GM18861 (cell line): ENCODE data around the gene SPTSSB.

Experiments
- ATAC-seq: cut with Tn5 transposase; IDR thresholded peaks from one replicate; pipeline ENCODE4 v1.9.1; 2021; ENCODE audit not compliant: unreplicated experiment

The SPTSSB gene, protein sequence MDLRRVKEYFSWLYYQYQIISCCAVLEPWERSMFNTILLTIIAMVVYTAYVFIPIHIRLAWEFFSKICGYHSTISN

DNA sequence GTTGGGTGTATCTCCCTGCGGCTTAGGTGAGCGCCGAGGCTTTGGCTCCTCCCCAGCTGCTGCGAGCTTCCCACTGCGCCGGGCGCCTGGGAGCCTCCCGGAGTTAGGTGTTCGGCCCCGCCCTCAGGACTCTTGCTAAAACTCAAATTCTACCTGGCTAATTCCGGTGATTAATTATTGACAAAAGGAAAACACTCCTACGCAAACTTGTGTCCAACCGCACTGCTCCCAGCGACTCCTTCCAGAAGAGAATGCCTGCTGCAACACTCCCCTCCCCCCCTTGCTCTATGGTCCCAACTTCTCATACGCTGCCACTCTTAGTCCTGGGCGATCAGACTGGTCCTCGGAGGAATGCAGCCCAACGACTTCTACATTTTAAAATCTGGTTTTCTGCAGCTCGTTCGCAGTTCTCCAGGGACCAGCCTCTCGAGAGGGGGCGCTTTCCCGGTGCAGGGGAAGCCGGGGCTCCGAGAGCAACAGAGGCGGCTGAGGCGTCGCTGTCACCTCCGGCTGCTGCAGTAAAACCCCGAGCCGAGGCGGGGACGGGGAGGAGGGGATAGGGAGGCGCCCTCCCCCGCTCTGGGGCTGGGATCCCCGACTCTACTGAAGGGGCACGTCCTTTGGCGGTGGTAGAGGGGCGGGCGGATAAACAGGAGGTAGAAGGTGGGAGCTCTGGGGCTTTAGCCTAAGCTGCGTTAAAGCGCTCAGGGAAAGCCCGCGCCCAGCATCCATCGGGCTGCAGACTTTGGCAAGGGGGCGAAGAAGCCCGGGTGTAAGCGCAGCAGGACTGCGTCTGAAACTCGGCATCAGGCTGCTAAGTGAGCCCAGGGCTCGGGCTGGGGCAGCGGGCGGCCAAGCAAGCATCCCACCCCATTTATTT, at the start of gene SPTSSB:
Gene SPTSSB (minus strand): TSS at position 77 of the 880 bp plus-strand sequence. CDS start 25,194 bp downstream, outside the sequence.
- peak; percentile 23 for ATAC-seq

DNA sequence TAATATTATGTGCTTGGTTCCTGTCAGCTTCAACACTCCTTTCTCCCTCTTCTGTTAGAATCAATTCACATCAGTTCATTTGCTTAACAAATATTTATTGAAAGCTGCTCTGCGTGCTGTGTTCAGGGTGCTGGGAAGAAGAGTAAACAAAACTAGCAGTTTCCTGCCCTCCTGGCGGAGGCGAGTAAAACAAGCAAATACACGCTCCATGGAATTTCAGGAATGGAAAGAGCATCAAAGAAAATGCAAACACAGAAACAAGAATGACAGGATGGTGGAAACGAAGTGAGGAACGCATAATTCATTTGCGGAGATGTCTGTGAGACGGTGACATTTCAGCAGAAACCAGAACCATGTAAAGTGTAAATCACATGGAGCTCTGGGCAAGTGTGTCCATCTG, 49.4 kb upstream of the SPTSSB start:
- no peak for ATAC-seq

DNA sequence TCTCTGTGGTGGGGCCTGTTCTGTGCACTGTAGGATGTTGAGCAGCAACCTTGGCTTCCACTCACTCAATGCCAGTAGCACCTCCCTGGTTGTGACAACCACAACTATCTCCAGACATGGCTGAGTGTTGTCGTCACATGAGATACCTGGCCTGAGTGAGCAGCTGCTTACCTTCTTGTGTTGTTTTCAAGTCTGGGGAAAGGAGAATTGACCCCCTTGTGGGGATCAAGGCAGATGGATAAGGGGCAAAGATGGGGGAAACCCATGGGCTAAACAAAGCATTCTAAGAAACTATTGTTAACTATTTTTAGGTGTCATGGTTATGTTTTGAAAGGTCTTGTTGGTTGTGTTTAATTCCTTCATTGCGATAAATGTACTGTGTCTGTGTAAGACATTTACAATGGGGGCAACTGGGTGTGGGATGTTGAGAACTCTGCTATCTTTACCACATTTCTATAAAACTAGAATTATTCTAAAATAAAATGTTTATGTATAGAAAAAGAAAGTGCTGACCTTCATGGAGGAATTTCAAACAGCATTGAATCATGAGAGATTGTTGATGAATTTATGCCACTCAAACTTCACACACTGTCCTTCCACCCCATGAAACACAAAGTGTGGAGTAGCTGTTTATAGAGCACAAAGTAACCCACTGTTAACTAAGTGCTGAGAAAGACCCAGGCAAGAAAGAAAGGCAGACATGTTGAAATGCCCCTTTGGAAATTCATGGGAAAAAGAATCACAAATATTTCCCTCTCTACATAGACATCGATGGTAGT, 48.4 kb upstream of the SPTSSB start:
- no peak for ATAC-seq

DNA sequence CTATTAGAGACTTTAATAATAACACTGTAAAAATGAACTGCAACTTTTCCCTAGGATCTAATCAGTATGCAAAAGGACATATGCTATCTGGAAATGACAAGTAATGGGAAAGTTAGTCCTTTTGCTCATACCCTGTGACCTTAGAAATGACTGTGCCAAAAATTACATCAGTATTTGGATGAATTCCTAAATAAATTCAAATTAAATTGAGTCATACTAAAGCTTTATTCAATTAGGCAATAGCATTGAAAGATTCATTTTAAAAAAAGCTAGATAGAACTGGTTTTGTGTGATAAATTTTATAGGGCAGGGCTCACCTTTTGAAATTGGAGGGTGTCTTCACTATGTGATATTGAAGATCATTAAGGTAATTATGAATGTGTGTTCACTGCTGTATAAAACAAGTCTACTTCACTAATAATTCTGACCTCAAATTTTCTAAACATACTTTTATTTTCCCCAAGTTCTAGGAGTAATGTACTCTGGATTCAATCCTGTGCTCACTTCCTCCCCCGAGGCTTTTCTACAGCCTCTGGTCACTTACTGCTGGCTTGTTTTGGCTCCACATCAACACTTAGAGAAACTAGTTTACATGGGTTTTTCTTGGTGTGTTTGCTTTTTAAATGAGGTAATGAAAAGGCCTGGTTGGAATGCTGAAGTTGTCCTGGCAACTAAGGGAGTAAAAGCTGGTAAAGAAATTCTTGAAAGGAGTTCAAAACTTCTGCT, 44.4 kb upstream of the SPTSSB start:
- ATAC-seq = no peak

DNA sequence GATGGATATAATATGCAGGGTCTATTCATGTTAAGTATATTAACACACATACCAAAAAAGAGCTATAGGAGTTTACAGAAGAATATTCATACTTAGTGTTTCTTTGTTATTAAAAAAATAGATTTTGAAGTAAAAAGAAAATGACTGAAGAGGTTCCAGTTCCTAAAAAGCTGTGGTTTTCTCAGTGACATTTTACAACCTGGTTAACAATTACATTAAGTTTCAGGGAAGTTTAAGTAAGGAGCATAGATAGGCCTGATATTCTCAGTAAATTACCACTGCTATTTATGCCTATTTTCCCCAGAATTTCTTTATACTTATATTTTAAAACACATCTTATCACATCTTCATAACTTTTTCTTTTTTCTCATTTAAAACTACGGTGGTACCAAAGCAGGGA, 43.6 kb upstream of the SPTSSB start:
- ATAC-seq = peak; percentile 45

DNA sequence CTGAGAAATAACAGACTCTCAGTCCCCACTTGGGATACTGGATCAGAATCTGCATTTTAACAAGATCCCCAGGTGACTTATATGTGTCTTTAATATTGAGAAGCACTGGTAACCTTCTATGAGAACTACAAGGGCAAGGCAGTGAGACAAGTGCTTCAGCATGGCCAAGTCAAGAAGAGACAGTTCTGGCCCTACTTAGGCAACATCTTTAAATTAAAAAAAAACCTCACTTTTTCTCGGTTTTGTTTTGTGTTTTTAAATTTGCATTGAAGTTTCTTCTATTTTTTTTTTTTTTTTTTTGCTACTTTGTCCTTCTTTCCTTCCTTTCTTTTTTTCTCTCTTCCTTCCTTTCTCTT, 42.5 kb upstream of the SPTSSB start:
- no peak for ATAC-seq

DNA sequence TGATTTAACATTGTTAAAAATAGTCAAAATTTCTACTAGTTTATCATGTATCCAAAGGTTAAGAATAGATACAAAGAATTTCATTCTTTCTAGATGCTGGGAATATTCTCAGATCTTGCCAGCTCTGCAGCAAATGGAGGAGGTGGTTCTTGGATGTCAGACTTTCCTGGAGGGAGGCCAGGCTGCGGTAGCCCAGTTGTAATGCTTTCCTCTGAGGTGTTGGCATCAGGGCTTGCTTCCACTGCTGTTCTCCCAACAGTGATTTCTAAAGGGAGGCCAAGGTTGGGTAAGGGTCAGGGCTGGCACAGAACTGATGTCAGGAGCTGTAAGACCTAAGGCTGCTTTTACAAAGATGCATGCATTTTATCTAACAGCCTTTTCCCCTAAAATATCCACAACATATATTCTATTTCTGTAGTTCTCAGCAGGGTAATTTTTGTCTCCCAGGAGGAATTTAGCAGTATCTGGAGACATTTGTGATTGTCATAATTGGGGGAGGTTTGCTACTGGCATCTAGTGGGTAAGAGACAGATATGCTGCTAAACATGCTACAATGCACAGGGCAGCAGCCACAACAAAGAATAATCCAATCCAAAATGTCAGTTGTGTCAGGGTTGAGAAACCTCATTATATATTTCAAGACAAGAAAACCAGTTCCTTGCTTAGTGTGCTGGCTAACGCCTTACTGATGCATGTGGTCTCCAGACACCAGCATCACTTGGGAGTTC, 42.0 kb upstream of the SPTSSB start:
- ATAC-seq = no peak

DNA sequence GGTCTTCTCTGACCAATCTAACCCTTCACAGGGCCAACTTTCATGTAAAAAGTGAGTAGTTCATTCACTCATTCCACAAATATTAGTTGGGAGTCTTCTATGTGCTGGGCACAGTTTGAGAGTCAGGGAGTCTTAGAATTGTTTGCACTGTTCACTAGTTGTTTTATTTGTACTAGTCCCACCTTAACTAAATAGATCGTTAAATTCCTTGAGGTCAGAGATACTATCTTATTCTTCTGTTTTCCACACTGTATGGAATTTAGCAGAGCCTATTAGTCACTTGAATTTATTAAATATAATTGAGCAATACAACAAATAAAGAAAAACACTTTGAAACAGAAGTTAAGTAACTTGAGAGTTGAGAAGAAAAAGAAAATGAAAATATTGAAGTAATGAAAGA, 40.8 kb upstream of the SPTSSB start:
- ATAC-seq = no peak

DNA sequence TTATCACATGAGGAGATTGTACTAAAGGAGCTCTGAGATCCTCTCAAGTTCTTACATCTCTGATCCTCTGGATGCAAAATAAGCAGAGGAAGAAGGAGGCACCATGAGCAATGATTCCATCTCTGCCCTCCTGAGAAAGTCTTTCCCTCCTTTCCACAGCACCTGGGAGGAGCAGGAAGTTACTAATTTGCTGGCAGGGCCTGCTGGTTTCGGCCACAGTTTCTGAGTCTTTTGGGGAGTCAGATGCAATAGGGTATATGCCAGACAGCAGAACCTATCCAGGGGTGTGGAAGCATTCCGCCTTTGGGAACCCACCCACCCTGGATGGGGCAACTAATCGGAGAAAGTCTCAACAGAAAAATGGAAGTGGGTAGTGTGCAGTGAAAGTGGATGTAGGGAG, 38.5 kb upstream of the SPTSSB start:
- ATAC-seq = no peak

DNA sequence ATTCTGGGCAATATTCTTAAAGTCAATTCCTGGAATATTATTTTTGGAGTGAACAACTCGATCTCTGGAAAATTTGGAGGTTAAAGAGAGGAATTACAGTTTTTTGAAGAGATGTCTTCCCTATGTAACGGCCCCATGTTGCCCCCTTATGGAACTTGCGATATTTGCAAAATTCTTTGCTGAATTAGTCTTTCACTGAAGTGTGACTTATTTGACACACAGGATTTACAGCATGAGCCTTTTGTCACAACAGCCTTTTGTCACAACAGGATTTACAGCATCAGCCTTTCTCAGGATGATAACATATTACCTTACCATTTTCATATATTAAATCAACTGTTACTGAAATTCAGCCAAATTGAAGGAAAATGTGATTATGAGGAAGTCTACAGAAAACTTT, 37.8 kb upstream of the SPTSSB start:
- peak; percentile 54 for ATAC-seq

DNA sequence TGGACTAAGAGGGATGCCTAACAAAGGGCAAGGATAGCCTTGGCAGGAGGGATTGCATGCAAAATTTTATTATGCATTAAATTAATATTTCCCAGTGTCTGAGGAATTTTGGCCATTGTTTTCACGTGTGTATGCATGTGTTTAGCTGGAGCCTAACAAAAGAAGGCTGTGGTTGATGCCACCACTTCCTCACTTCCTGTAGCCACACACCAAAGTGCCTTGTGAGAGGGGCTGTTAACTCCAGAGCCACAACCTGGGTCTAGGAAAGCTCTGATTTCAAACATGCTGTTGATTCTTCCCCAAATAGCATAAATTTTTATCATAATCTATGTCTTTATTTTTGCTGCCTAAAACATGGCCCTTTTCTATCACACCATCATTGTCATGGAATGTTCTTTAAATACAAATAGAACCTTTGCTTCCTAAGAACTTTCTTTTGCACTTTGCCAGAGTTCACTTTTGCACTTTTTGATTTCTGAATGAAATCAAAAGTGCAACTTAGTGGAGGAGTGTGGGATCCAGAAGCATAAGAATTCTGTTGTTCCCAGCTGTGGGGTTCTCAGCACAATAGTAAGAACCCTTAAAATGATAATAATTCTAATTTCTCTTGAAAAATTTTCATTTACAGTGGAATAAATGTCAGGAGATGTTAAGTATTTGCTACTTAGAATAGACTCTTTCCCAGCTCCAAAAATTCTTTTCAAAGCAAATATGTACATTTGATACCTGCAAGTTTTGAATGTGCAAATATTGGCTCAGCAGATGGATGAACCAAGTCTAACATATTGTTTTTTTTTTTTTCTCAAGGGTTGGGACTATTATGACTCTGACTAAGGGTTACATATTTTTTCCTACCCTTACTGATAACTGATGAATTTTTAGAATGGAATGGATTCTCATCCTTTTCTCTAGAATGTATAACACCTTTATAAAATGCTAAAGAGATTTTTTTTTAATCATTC, 35.6 kb upstream of the SPTSSB start:
- no peak for ATAC-seq

DNA sequence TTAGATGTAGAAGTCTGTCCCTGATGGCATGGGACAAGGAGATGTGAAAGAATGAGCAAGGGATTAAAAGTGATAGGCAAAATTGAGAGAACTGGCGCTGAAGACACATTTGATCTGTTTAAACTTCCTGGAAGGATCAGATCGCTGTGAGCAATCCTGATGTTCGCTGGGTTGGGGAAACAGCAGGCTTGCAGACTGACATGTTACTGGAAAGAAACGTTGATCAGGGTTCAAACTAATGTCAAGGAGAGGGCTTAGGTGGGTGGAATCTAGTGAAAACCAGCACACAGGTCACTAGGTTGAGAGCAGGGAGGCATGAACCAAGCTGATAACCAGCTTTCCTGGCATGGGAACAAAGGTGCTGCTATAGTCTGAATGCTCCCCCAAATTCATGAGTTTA, 34.5 kb upstream of the SPTSSB start:
- ATAC-seq = no peak

DNA sequence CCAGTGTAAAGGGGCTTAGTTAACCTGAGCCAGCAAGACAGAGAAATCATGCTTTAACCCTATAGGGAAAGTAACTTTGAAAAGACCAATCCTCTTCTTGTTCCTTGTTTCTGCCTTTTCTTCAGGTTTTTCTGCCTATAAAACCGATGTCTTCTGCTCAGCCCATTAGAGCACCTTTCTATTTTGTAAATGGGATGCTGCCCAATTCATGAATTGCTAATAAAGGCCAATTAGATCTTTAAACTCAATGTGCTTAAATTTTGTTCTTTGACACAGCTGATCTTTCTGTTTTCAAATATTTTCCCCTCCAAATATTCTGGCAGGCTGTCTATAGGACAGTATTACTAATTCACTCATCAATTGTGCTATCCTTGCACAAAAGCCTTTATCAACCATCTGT, 33.8 kb upstream of the SPTSSB start:
- ATAC-seq = no peak

DNA sequence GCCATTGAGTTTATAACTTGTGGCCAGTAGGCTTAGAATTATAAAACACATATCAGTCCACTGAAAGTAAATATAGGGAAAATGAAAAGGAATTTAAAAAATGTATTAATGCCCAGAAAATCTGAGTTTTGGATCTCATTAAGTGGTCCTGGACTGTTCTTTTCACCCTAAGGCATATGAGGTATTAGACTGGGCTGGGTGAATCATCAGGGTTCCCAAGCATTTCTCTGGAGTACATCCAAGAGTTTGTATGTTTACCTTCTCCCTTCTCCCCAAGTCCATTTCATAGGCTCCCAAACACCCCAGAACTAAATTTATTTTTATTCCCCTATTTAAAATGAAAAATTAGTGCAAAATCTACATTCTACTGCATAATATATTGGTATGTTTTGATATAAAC, 31.9 kb upstream of the SPTSSB start:
- no peak for ATAC-seq

DNA sequence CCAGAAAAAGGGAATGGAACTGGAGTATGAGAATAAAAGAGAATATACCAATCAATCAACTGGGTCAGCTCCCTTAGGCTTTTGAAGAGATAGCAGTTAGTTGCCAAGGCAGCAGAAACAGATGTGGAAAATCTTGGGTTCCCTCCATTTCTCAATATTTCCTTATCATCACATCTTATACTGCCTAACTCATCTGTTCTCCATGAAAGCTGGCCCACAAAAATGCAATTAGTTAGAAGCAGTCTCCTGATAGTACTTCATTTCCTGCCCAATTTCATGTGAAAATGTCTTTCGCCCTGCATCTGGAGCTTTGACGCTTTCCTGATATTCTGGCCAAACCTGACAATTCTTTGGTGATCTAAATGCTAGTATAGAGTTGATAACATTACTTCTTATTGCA, 30.1 kb upstream of the SPTSSB start:
- no peak for ATAC-seq

DNA sequence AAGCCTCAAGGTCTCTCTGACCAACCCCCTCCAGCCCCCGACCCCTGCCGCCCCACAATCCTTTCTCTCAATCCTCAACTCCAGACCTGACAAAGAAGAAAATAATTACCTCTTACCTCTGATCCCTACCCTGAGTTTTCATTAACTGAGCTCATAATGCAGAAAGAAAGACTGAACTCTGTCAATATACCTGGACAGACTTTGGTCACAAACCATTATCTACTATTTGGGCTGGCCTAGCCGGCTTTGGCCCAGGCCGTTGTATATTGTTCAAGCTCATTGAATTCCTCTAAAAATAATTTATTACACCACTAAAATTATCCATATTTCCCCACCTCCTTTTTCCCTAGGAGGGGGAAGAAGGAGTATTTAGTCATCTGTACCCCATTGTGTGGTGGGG, 29.3 kb upstream of the SPTSSB start:
- ATAC-seq = no peak

DNA sequence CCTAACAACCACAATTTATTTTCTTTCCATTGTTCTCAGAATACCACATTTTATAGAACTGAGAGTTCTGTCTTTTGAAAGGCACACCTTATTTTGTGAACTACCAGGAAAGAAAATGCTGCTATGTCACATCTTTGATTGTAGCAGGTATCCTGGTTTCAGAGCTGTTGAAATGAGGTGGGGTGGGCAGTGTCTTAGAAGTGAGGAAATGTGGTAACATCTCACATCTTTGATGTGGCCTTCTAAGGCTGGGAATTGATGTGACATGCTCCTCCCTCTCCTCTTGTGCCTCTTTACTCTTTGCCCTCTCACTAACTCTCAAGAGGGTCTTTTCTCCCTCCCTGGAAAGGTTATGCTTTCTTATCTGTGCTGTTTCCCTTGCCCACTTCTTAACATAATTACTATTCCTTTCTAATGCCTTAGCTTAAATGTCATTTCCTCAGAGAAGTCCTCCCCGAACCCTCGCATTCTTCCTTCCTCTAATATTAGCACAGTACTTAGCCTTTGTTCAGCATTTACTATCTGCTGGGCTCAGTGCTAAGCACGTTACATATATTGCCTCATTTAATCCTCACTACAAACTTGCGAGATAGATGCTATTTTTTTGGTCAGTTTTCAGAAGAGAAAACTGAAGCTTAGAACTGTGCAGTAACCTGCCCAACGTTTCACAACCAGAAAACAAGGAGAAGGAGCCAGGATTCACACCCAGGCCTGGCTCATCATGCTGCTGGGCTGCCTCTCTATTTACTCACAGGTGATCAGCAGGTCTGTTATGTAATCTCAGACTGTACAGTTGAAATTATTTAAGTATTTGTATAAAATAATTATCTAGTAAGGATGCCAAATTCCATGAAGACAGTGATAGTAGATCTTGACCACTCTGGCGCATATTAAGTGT, 24.0 kb upstream of the SPTSSB start:
- no peak for ATAC-seq

DNA sequence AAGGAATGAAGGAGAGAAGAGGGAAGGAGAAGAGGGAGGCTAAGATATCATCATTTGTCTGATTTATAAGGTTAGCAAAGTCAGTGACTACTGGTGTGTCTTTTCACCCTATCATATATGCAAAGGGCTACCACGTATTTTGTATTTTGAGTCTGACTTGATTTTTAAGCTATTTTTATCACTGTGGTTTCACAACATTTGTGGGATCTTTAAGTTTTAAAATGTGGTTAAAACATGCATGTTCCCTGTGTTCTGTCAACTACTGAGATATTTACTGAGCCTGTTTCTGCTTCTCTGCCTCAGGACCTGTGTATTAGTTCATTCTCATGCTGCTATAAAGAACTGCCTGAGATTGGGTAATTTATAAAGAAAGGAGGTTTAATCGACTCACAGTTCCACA, 22.5 kb upstream of the SPTSSB start:
- peak; percentile 44 for ATAC-seq

DNA sequence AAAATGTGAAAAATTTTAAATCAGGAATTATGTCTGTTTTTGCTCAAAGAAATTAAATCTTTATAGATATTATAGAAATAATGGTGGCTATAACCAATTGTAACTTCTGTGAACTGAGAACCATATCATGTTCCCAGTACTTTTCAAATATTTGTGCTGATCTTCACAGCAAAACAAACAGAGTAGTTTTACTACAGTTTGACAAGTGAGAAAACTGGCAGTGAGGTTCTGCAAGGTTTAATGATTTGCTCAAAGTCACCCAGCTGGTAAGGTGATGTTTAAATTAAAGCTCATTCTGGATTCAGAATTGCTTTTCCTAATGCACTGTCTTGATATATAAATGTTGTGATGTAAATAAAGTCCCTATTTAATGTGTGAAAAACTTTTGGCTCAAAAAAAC, 22.0 kb upstream of the SPTSSB start:
- ATAC-seq = no peak
